SU-DHL-6 (cell line): ENCODE results near the gene ZC3H18.

Experiments used
- H2AFZ ChIP-seq: fragments of 200-600 bp; sonication (generic); 2 replicates; pipeline ENCODE4 v1.6.1; 2014; ENCODE audit warnings: low read depth, mild to moderate bottlenecking, moderate library complexity, mixed read lengths, antibody characterized with exemption, low read length; ENCODE audit not compliant: severe bottlenecking
- H3F3A ChIP-seq: fragments of 200-600 bp; shearing (Covaris generic); 2 replicates; pipeline ENCODE4 v1.6.0; 2016; ENCODE audit warnings: antibody characterized with exemption, mild to moderate bottlenecking; ENCODE audit not compliant: insufficient read depth
- H3K27ac ChIP-seq: fragments of 200-600 bp; sonication (generic); 2 replicates; pipeline ENCODE4 v1.5.1; 2016; ENCODE audit warnings: low read depth, mild to moderate bottlenecking, low read length, moderate library complexity, mixed read lengths
- H3K27me3 ChIP-seq: fragments of 200-600 bp; sonication (generic), shearing (Covaris generic); 2 replicates; pipeline ENCODE4 v1.6.0; 2014; ENCODE audit warnings: mild to moderate bottlenecking, low read length
- H3K36me3 ChIP-seq: fragments of 200-600 bp; sonication (generic); 2 replicates; pipeline ENCODE4 v1.6.1; 2014; ENCODE audit warnings: mild to moderate bottlenecking, low read length, mixed read lengths
- H3K4me2 ChIP-seq: fragments of 300-600, 200-600 bp; shearing (Covaris generic), sonication (generic); 2 replicates; pipeline ENCODE4 v1.6.0; 2014; ENCODE audit warnings: low read length, low read depth, mild to moderate bottlenecking; ENCODE audit not compliant: poor library complexity, severe bottlenecking
- H3K4me3 ChIP-seq: fragments of 200-600 bp; sonication (generic); 2 replicates; pipeline ENCODE4 v1.5.1; 2014; ENCODE audit warnings: antibody characterized with exemption, low read length, mild to moderate bottlenecking, mixed read lengths; ENCODE audit not compliant: insufficient read depth, poor library complexity, severe bottlenecking
- H3K79me2 ChIP-seq: fragments of 200-600 bp; sonication (generic); 2 replicates; pipeline ENCODE4 v1.6.1; 2014; ENCODE audit warnings: mild to moderate bottlenecking, low read length, moderate library complexity; ENCODE audit not compliant: insufficient read depth
- H3K9ac ChIP-seq: fragments of 200-600 bp; sonication (generic); 2 replicates; pipeline ENCODE4 v1.7.0; 2014; ENCODE audit warnings: mild to moderate bottlenecking, low read length
- H3K9me2 ChIP-seq: fragments of 200-600 bp; sonication (generic); replicated peaks from 2 replicates; pipeline ENCODE4 v1.6.1; 2014; ENCODE audit warnings: low read length; ENCODE audit not compliant: insufficient read depth
- H3K9me3 ChIP-seq: fragments of 200-600 bp; sonication (generic); 2 replicates; pipeline ENCODE4 v1.6.1; 2014; ENCODE audit warnings: low read length, mixed read lengths; ENCODE audit not compliant: insufficient read depth
- H4K20me1 ChIP-seq: fragments of 200-600 bp; sonication (generic); 2 replicates; pipeline ENCODE4 v1.6.1; 2014; ENCODE audit warnings: low read depth, mild to moderate bottlenecking, antibody characterized with exemption, low read length, moderate library complexity, mixed read lengths
- CTCF ChIP-seq: fragments of 200-600 bp; sonication (generic); IDR thresholded peaks from one replicate; pipeline ENCODE4 v1.5.1; 2017; ENCODE audit warnings: antibody characterized with exemption, mild to moderate bottlenecking, low read length, moderate library complexity; ENCODE audit not compliant: insufficient read depth, poor library complexity, severe bottlenecking
- EZH2phosphoT487 ChIP-seq: fragments of 200-600 bp; sonication (generic), shearing (Covaris generic); conservative IDR thresholded peaks from 2 replicates; pipeline ENCODE4 v1.6.1; 2018; ENCODE audit warnings: mild to moderate bottlenecking, antibody characterized with exemption, low read length, moderate library complexity, mixed read lengths

Gene ZC3H18

DNA sequence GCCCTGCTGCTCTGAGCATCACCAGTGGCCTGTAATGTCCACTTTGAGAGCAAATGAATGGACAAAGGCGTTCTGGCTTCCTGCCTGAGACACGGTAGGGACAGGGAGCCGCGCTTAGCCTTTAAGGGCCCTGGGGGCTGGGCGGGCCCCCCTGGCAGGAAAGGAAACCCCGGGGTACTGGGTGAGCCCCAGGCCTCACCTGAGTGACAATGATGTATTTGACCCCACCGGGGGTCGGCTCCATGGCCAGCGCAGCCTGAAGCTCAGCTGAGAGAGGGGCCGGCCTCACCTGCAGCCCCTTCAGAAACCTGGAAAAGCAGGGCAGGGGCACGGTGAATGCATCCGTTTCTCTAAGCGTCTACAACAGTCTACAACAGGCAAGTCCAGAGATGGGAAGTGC is 82.9 kb downstream of the ZC3H18 start:
- TF ChIP-seq EZH2phosphoT487 (no peak), CTCF (no peak)
- no peaks in the 10 kb centered on the region for H3K36me3 ChIP-seq

GRCh38 chr16:88653596-88654362 is 83.6 kb downstream of the ZC3H18 start:
- Histone ChIP-seq H3K27me3 (no peaks in the 10 kb centered on the region), H3K9me2 (no peaks in the 10 kb centered on the region), H3K4me2 (no peak overlapping the region), H3F3A (no peaks in the 10 kb centered on the region), H3K4me3 (no peak overlapping the region), H4K20me1 (peaks cover 12% of the 10 kb centered on the region; the same call in 1 of the 2 replicates), H3K79me2 (peaks cover 21% of the 10 kb centered on the region), H3K9ac (no peak overlapping the region), H2AFZ (no peak overlapping the region), H3K27ac (no peak overlapping the region), H3K36me3 (no peaks in the 10 kb centered on the region), H3K9me3 (no peaks in the 10 kb centered on the region)
- no peak for TF ChIP-seq CTCF

More for the DNA sequence above, 82.9 kb downstream of the ZC3H18 start:
- Histone ChIP-seq H3F3A (no peaks in the 10 kb centered on the region), H3K4me2 (no peak overlapping the region), H3K9me3 (no peaks in the 10 kb centered on the region), H3K27ac (no peak overlapping the region), H3K27me3 (no peaks in the 10 kb centered on the region), H3K9me2 (no peaks in the 10 kb centered on the region), H4K20me1 (peaks cover 12% of the 10 kb centered on the region; the same call in 1 of the 2 replicates), H3K79me2 (peaks cover 25% of the 10 kb centered on the region), H3K9ac (no peak overlapping the region), H2AFZ (no peak overlapping the region), H3K4me3 (no peak overlapping the region)

- Histone ChIP-seq H3K36me3 (no peaks in the 10 kb centered on the region), H3K79me2 (peaks cover 19% of the 10 kb centered on the region), H2AFZ (no peak overlapping the region), H3K27me3 (no peaks in the 10 kb centered on the region), H3K9me3 (no peaks in the 10 kb centered on the region), H3K9me2 (no peaks in the 10 kb centered on the region), H3K4me2 (no peak overlapping the region), H3K9ac (no peak overlapping the region), H3F3A (no peaks in the 10 kb centered on the region), H3K4me3 (no peak overlapping the region), H4K20me1 (peaks cover 7% of the 10 kb centered on the region; the same call in 1 of the 2 replicates), H3K27ac (no peak overlapping the region)
- TF ChIP-seq CTCF = no peak
- no peak for TF ChIP-seq EZH2phosphoT487
Measured at GRCh38 chr16:88654363-88655052, 84.3 kb downstream of the ZC3H18 start.
